Nephron (organoid): ENCODE measurements around the gene SWSAP1.
"Not testable (repeated sequence)": the region's sequence is repeated elsewhere in the genome, so short reads cannot be mapped to it uniquely, and the experiment has no call there.

ENCODE experiments used
- H3K27ac Mint-ChIP-seq, 3 experiments: 2 replicates each; pipeline ENCODE4 v1.8.0; 2020; ENCODE audit warnings: mixed read lengths in 3 of 3, mild to moderate bottlenecking in 2 of 3, moderate library complexity in 1 of 3
- H3K27me3 Mint-ChIP-seq: 2 replicates; pipeline ENCODE4 v1.8.0; 2021; ENCODE audit warnings: low read depth, mild to moderate bottlenecking, moderate library complexity, mixed read lengths
- H3K36me3 Mint-ChIP-seq: 2 replicates; pipeline ENCODE4 v1.8.0; 2020; ENCODE audit warnings: low read depth, mixed read lengths
- H3K4me1 Mint-ChIP-seq: 2 replicates; pipeline ENCODE4 v1.8.0; 2020; ENCODE audit warnings: mixed read lengths
- H3K4me3 Mint-ChIP-seq, 3 experiments: 2 replicates each; pipeline ENCODE4 v1.8.0; 2020; ENCODE audit warnings: mild to moderate bottlenecking in 3 of 3, mixed read lengths in 3 of 3, moderate library complexity in 2 of 3
- H3K9me3 Mint-ChIP-seq: 2 replicates; pipeline ENCODE4 v1.8.0; 2020; ENCODE audit warnings: mixed read lengths
- TF ChIP-seq, protein P1 (sequence below), 3 experiments: fragments of 200-600 bp; sonication (generic); IDR thresholded peaks; one replicate each; pipeline ENCODE4 v1.5.0; 2021; ENCODE audit warnings: antibody characterized with exemption in 3 of 3; ENCODE audit not compliant: unreplicated experiment in 3 of 3

SWSAP1 gene

DNA sequence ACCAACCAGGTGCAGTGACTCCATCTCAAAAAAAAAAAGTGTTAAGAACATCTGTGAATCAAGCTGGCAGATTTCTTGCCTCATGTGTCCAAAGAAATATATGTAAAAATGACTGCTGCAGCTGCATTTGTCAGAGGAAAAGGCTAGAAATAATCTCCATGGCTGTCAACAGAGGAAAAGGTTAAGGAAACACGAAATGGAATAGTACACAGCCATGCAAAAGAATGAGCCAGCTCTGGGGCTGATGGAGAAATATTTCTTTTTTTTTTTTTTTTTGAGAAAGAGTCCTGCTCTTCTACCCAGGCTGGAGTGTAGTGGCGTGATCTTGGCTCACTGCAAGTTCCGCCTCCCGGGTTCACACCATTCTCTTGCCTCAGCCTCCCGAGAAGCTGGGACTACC lies 41.6 kb upstream of the SWSAP1 start:
- no peak overlapping the region for H3K27ac Mint-ChIP-seq
- H3K9me3 Mint-ChIP-seq = no peaks in the 10 kb centered on the region
- no peaks in the 10 kb centered on the region for H3K27me3 Mint-ChIP-seq
- no peak overlapping the region for H3K4me3 Mint-ChIP-seq
- TF ChIP-seq, protein P1, sequence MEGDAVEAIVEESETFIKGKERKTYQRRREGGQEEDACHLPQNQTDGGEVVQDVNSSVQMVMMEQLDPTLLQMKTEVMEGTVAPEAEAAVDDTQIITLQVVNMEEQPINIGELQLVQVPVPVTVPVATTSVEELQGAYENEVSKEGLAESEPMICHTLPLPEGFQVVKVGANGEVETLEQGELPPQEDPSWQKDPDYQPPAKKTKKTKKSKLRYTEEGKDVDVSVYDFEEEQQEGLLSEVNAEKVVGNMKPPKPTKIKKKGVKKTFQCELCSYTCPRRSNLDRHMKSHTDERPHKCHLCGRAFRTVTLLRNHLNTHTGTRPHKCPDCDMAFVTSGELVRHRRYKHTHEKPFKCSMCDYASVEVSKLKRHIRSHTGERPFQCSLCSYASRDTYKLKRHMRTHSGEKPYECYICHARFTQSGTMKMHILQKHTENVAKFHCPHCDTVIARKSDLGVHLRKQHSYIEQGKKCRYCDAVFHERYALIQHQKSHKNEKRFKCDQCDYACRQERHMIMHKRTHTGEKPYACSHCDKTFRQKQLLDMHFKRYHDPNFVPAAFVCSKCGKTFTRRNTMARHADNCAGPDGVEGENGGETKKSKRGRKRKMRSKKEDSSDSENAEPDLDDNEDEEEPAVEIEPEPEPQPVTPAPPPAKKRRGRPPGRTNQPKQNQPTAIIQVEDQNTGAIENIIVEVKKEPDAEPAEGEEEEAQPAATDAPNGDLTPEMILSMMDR (IDR thresholded peaks at IDR 0.05; ENCODE audit: unreplicated experiment in 3 of 3) = no peak
- H3K36me3 Mint-ChIP-seq = peaks cover 55% of the 10 kb centered on the region
- no peaks in the 10 kb centered on the region for H3K4me1 Mint-ChIP-seq

DNA sequence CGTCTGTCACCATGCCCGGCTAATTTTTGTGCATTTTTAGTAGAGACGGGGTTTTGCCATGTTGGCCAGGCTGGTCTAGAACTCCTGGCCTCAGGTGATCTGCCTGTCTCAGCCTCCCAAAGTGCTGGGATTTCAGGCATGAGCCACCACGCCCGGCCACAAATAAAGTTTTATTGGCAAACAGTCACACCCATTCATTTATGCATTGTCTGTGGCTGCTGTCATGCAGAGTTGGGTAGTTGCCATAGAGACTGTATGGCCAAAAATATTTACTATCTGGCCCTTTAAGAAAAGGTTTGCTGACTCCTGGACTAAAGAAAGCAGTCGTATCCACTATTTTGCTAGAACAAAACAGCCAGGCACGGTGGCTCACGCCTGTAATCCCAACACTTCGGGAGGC lies 40.6 kb upstream of the SWSAP1 start:
- H3K4me1 Mint-ChIP-seq, H3K27ac Mint-ChIP-seq, H3K9me3 Mint-ChIP-seq, H3K27me3 Mint-ChIP-seq, H3K4me3 Mint-ChIP-seq: not testable (repeated sequence)
- H3K36me3 Mint-ChIP-seq = peaks cover 56% of the 10 kb centered on the region

DNA sequence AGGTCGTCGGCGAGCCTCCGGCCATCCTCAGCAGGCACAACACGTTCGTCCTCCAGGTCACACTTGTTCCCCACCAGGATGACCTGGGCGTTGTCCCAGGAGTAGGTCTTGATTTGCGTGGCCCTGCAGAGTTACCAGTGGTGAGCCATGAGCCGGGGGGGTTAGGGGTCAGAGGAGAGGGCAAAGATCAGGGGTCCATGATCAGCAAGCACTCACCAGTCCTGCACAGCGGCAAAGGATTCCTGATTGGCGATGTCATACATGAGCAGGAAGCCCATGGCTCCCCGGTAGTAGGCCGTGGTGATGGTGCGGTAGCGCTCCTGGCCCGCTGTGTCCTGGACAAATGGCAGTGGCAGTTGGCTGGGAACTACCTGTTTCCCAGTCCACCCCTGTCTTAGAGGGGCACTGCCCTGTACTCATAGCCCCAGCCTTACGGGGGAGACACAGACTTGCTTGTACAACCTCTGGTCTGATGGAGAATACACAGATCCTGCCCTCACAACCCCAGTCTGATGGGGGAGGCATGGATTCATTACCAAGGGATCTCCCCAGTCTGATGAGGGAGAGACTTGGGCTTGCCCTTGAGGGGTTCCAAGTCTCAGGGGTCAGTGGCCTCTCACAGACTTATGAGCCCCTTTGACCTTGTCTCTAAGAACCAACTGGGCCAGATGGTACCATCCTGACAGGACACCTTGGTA lies 38.9 kb upstream of the SWSAP1 start:
- no peaks in the 10 kb centered on the region for H3K27me3 Mint-ChIP-seq
- no peak overlapping the region for H3K4me3 Mint-ChIP-seq
- peaks cover 10% of the 10 kb centered on the region for H3K4me1 Mint-ChIP-seq
- H3K36me3 Mint-ChIP-seq = peaks cover 49% of the 10 kb centered on the region
- no peaks in the 10 kb centered on the region for H3K9me3 Mint-ChIP-seq
- no peak overlapping the region for H3K27ac Mint-ChIP-seq
- TF ChIP-seq, protein P1 (IDR thresholded peaks at IDR 0.05; ENCODE audit: unreplicated experiment in 3 of 3) = no peak

DNA sequence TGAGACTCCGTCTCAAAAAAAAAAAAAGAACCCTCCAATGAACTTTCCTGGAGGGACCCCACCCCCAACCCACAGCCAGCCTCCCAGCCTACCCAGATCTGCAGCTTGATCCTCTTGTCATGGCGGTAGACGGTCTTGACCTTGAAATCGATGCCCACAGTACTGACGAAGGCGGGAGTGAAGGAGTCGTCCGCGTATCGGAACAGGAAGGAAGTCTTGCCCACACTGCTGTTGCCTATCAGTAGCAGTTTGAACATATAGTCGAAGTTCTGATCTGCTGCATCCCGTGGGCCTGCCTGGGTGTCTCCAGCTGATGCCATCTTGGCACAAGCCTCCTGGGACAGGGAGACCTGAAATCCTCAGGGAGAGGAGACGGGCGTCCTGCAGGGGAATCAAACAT lies 37.4 kb upstream of the SWSAP1 start:
- peaks cover 44% of the 10 kb centered on the region for H3K36me3 Mint-ChIP-seq
- H3K27me3 Mint-ChIP-seq = no peaks in the 10 kb centered on the region
- no peaks in the 10 kb centered on the region for H3K9me3 Mint-ChIP-seq
- TF ChIP-seq, protein P1 (IDR thresholded peaks at IDR 0.05; ENCODE audit: unreplicated experiment in 3 of 3) = no peak
- H3K27ac Mint-ChIP-seq = no peak overlapping the region
- H3K4me3 Mint-ChIP-seq = peak overlapping the region in 2 of 3 experiments; percentile 4 to 14
- peaks cover 10% of the 10 kb centered on the region for H3K4me1 Mint-ChIP-seq

DNA sequence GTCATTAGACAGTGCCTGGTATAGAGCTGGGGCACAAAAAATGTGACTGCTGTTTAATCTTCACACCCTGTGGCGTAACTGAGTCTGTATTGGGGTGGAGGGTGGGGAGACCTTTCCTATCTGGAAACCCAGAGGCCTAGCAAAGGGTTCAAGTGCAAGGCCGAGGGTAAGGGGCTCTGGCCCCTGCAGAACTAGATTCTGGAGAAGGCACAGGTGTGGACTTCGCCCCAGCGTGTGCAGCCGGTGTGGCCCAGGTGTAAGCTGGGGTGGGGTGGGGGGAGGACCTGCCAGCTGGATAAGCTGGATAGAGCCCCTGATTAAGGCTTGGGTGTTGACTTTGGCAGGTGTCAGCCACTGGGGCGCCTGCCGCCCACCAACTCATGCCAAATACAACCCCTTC lies 36.3 kb upstream of the SWSAP1 start:
- Mint-ChIP-seq H3K9me3 (no peaks in the 10 kb centered on the region), H3K27ac (peak overlapping the region in 1 of 3 experiments; percentile 50), H3K27me3 (no peaks in the 10 kb centered on the region), H3K36me3 (peaks cover 35% of the 10 kb centered on the region), H3K4me3 (peak overlapping the region in 2 of 3 experiments; percentile 19 to 86), H3K4me1 (peaks cover 10% of the 10 kb centered on the region)
- TF ChIP-seq, protein P1 (IDR thresholded peaks at IDR 0.05; ENCODE audit: unreplicated experiment in 3 of 3) = no peak

DNA sequence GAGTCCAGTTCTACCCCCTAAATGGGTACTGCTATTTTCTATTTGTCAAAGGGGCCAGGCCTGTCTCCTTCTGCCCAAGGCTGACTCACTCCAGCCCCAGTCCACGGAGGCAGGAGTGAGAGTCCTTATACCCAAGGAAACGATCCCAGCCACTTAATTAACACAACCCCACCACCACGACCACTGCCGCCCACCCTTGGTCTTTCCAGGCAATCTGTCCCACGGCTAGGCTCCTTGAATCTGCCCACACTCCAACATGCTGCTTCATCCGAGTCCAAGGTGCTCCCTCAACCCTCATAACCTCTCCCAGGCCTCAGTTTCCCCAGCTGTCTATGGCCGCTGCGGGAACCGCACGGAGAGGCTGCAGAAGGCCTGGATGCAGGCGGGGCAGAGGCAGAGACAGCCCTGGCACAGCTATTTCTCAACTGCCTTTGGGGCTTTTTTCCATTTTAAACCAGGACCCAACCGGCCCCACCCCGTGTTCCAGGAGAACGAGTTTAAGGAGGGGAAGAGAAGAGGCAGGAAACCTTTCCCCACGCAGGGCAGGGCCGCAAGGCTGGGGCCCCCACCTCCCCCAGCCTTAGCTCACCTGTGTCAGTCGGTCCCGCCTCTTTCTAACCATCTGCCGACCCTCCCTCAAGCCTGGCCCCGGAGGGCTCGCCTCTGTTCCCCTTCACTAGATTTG lies 35.8 kb upstream of the SWSAP1 start:
- no peaks in the 10 kb centered on the region for H3K27me3 Mint-ChIP-seq
- TF ChIP-seq, protein P1 (IDR thresholded peaks at IDR 0.05; ENCODE audit: unreplicated experiment in 3 of 3) = no peak
- H3K9me3 Mint-ChIP-seq = no peaks in the 10 kb centered on the region
- H3K27ac Mint-ChIP-seq = peak overlapping the region; percentile 50 to 75 (median 73)
- peaks cover 31% of the 10 kb centered on the region for H3K36me3 Mint-ChIP-seq
- peak overlapping the region; percentile 84 to 87 (median 86) for H3K4me3 Mint-ChIP-seq
- peaks cover 10% of the 10 kb centered on the region for H3K4me1 Mint-ChIP-seq
